D721Med (cell line): ENCODE measurements around the gene MSANTD2.

ENCODE experiments used
- DNase-seq: peaks from one replicate; pipeline ENCODE4 v3.0.0; 2011; ENCODE audit warnings: low spot score; ENCODE audit not compliant: insufficient read length
- FAIRE-seq: peaks from 2 replicates; lab custom pipeline; 2011; peaks lifted over from hg19 to GRCh38; lab: Jason Lieb, UNC
- TF ChIP-seq, protein P1 (sequence below): IDR thresholded peaks from 2 replicates; pipeline ENCODE4 v1.5.1; 2012; ENCODE audit warnings: mild to moderate bottlenecking, control low read depth; ENCODE audit not compliant: insufficient read depth; ENCODE audit errors: missing control alignments

Gene MSANTD2

GRCh38 chr11:124748481-124749343 lies 51.5 kb downstream of the MSANTD2 start:
- FAIRE-seq (no peak), DNase-seq (no peak)
- TF ChIP-seq, protein P1, sequence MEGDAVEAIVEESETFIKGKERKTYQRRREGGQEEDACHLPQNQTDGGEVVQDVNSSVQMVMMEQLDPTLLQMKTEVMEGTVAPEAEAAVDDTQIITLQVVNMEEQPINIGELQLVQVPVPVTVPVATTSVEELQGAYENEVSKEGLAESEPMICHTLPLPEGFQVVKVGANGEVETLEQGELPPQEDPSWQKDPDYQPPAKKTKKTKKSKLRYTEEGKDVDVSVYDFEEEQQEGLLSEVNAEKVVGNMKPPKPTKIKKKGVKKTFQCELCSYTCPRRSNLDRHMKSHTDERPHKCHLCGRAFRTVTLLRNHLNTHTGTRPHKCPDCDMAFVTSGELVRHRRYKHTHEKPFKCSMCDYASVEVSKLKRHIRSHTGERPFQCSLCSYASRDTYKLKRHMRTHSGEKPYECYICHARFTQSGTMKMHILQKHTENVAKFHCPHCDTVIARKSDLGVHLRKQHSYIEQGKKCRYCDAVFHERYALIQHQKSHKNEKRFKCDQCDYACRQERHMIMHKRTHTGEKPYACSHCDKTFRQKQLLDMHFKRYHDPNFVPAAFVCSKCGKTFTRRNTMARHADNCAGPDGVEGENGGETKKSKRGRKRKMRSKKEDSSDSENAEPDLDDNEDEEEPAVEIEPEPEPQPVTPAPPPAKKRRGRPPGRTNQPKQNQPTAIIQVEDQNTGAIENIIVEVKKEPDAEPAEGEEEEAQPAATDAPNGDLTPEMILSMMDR: no peak

- no peak for FAIRE-seq
Measured at GRCh38 chr11:124748100-124748418, 52.1 kb downstream of the MSANTD2 start.

DNA sequence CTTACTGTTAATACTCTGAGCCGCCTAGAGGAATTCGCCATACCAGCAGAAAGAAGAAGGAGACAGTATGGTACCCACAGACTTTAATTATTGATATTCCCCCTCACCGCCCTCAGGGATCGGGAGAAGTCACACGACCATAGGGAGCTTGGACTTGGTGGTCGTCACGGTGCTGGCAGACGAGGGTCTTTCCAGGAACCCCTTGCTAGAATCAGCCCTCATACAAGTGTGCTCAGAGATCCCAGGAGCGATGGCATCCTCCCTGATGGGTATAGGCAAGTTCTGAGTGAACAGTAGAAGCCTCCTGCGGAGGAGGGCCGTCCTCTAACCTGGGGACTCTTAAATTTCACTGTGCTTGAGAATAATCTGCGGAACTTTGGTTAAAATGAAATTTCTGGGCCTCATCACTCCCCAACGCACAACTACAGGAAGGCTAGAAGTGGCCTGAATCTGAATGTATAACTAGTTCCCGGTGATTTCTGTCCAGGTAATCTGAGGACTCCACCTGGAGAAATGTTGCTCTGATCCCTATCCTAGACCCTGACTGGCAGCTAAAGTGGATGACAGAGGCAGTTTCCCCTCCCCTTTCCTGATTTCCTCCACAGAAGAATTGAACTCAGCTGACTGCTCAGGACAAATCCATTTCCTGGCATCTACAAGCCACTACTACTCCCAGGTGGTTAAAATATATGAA lies 52.7 kb downstream of the MSANTD2 start:
- TF ChIP-seq, protein P1: no peak
- FAIRE-seq: no peak
- no peak for DNase-seq

More at GRCh38 chr11:124748100-124748418, 52.1 kb downstream of the MSANTD2 start:
- DNase-seq: no peak
- TF ChIP-seq, protein P1: no peak

DNA sequence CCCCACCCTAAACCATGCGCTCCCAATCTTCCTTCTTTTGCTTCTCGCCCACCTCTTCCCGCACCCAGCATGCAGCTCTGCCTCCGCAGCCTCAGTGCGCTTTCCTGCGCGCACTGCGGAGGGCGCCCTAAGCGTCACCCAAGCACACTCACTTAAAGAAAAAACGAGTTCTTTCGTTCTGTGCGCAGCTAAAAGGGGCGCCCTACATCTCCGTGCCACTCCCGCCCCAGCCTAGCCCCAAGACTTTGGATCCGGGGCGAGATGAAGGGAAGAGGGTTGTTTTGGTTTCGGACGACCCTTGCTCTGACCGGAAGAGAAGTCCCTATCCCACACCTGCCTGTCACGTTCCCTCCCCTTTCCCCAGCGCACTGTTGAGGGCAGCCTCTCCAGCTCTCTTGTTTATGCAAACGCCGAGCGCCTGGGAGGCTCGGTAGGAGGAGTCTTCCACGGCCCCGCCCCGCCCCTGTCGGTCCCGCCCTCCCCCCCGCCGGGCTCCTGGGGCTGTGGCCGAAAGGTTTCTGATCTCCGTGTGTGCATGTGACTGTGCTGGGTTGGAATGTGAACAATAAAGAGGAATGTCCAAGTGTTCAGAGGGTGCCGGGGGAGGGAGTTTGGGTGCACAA lies 53.5 kb downstream of the MSANTD2 start:
- TF ChIP-seq, protein P1: peak; percentile 69
- FAIRE-seq: no peak
- peak; percentile 63 for DNase-seq

DNA sequence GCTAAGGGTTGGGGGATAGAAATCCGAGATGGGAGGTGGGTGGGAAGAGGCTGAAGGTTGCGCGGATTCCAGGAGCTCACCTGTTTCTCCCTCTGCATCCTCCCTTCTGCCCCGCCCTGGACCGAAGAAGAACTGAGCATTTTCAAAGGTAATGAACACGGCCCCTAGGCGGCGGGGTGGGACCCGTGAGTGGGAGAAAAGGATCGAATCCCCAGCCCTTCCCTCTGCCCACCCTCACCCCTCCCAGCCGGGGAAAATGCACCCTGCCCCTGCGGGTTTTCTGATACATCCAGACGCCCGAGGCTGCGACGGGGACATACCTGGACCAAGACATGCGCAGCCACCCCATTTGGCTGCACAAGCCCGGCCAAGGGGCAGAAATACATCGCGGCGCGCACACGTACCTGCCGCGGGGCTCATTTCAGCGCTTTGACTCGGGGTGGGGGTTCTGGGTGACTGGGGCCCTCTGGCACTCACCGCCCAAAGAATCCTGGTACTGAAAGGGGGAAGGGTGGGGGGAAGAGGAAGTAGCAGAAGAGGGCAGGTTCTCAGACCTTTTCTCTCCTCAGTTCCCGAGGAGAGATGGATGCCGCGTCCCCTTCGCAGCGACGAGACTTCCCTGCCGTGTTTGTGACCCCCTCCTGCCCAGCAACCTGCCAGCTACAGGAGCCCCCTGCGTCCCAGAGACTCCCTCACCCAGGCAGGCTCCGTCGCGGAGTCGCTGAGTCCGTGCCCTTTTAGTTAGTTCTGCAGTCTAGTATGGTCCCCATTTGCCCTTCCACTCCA lies 54.2 kb downstream of the MSANTD2 start:
- DNase-seq (no peak), FAIRE-seq (no peak)
- TF ChIP-seq, protein P1: peak; percentile 19

- no peak for DNase-seq
Measured at GRCh38 chr11:124745270-124745834, 54.9 kb downstream of the MSANTD2 start.

More at GRCh38 chr11:124745270-124745834, 54.9 kb downstream of the MSANTD2 start:
- no peak for FAIRE-seq
- TF ChIP-seq, protein P1: no peak
